GM19328 (cell line): ENCODE measurements around the gene STPG3.

Experiments
- ATAC-seq: cut with Tn5 transposase; IDR thresholded peaks from one replicate; pipeline ENCODE4 v1.9.1; 2021; ENCODE audit warnings: mild to moderate bottlenecking, moderate library complexity; ENCODE audit not compliant: unreplicated experiment

STPG3 gene

DNA sequence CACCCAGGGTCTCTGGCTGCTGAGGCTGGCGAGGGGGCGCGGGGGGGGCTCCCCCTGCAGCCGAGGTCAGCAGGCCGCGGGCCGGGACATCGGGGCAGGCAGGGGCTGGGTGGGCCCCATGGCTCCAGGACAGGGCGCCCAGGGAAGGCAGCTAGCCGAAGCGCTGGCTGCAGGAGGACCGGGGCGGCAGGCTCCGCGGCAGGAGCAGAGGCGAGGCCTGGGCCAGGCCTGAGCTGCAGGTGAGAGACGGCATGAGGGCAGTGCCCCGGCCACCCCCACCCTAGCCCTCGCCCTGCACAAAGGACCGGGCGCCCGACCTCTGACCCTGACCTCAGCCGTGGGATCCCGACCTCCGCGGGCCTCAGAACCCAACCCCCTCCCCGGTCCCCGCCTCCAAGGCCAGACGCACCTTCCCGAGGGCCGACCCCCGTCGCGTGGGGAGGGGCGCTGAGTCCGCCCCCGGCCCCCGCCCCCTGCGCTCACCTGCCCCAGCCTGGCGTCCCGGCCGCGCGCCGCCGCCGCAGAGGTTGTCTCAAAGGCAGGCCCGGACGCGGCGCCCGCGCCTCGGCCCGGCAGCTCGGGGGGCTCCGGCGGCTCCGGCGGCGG lies 29.5 kb upstream of the STPG3 start:
- no peak for ATAC-seq

DNA sequence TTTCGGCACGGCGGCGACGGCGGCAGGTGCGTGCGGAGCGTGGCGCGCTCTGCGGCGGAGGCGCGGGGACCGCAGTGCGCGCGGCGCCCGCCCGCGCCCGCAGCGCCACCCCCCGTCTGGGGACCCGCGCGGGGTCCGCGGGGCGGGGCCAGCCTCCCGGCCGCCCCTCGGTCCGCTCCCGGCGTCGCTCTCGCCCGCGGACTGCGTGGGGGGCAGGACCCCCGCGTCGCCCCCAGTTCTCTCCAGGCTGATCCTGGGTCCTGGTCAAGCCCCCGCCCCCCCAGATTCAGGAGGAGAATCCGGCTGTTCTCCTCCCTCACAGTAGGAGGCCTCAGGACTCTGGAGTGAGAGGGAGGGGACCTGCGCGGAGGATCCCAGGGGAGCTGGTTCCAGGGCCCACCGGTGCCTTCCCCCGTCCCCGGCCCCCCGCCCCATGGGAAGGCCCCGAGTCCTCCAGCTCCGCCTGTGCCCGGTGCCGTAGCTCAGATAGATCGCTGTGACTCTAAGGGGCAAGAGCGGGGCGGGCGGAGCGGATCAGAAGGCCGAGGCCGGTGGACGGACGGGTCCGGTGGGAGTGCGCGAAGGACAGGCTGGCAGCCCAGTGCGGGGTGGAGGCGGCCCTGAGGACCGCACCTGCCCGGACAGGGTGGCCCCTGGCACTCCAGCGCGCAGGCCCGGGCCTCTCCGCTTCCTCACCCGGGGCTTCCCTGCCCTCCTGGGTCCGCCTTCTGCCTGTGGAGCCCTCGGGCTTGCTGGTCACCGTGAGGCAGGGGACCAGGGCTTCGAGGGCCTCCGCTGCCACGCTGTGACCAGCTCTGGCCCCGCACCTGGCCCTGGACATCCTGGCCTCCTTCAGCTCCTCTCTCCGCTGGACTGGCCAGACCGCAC lies 28.7 kb upstream of the STPG3 start, which contains the start of gene RNF208:
RNF208 (minus strand) TSS at position 51 of the 888 bp plus-strand sequence. CDS start 1,028 bp downstream, outside the sequence.
- no peak for ATAC-seq

DNA sequence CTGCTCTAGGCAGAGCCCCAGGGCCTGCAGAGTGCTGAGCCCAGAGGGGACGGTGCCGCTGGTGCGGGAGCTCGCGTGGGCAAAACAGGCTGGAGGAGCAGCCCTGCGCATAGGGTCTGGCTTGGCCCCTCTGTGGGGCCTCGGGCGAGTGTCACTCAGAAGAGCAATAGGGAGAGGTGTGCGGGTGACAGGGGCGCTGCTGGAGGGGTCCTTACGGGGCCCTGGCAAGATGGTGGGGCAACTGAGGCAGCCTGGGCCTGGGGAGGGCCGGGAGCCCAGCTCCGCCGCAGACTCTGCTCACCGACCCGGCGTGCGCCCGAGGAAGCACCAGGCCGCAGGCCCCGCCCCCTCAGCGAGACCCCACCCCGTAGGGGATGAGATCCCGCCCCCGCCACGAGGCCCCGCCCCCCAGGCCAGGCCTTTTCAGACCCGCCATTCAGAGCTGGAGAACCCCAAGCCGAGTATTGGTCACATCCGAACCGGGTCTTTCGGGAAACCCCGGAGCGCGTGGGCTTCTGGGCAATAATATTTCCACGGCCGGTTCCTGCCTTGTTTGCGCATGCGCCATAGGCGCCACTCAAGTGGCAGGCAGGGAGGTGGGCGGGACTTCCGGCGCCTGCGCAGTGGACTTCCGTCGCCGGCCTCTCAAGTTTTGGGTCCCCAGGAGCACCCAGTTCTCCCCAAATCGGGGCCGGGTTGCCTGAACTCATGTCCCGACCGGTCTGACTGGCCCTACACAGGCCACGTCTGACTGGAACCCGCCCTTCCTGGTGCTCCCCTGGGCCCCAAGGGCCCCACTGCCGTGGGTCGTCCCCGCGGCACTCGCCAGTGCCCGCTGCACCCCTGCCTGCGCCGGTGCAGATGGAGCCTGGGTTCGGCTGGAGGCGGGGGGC lies 27.8 kb upstream of the STPG3 start:
- peak; percentile 72 for ATAC-seq

DNA sequence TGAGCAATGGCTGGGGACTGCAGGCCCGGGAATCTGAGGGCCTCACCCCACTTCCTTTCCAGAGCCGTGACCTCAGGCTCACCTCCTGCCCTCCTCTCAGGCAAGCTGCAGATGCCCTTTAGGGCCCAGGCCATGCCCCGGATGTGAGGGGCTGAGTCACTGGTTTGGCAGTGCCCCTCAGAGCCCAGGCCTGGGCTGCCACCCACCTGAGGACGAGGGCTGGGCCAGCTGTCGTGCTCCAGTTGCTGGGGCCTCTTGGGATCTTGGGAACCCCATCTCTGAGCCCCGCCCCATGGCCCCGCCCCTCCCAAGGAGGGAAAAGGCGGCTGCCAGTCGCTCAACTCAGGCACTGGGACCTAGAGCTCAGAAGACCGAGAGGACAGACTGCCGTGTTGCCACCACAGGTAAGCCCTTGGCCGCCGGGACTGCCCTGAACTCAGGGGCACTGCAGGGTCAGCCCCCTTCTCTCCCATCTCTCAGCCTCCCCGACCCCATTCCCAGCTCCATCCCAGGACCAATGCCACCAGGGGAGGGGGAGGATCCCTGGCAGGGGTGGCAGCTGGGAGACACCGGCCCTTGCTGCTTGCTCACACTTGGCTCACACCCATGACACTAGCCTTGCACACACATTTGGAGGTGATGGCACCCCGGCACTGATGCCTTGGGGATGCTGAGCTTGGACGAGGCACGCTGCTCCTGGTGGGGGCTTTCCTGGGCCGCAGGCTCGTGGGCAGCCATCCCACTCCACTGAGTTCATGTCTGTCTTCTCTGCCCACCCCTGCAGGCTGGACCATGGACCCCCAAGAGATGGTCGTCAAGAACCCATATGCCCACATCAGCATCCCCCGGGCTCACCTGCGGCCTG lies 26.0 kb upstream of the STPG3 start, which contains the start of gene CYSRT1:
CYSRT1 (plus strand) TSS at position 345 of the 865 bp plus-strand sequence; CDS start at position 793, 448 bp downstream.
- ATAC-seq, result no peak

DNA sequence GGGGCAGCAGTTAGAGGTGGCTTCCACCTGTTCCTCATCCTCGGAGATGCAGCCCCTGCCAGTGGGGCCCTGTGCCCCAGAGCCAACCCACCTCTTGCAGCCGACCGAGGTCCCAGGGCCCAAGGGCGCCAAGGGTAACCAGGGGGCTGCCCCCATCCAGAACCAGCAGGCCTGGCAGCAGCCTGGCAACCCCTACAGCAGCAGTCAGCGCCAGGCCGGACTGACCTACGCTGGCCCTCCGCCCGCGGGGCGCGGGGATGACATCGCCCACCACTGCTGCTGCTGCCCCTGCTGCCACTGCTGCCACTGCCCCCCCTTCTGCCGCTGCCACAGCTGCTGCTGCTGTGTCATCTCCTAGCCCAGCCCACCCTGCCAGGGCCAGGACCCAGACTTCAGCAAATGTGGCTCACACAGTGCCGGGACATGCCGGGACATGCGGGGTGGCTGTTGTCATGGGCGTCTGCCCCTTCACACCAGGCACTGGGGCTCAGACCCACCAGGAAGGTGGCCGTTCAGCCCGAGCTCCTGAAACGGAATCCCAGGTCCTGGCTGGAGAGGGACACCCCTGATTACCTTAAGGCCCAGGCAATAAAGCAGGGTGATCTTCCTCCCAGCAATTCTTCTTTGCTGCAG lies 25.3 kb upstream of the STPG3 start:
- ATAC-seq, result no peak

DNA sequence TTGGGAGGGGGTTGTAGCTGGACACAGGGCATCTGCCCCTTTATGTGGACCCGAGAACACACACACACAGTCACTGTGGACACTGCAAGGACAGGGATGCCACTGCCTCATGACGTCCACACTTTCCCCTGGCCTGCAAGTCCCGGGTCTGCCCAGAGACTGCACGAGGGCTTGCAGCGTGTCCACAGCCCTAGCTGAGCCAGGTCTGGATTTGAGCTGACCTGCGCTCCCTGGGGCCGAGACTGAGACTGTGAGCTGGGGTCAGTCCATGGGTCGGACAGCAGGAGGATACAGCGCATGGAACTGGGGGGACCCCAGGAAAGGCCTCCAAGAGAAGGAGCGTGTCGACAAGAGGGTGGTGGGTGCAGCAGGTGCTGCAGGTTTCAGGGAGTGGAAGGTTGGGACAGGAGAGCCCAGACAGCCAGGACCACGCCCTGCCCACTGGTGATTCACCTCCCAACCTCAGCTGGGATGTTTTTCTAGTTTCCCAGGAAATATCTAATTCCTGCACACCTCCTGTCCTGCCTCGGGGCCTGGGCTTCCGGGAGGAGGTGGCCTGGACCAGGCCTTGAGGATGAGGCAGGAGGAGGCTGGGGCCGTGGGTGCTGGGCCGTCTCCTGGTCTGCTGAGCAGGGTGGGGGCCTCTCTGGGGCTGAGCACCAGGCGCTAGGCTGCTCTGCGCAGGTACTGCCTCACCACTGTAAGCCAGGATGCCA lies 24.6 kb upstream of the STPG3 start:
- no peak for ATAC-seq

DNA sequence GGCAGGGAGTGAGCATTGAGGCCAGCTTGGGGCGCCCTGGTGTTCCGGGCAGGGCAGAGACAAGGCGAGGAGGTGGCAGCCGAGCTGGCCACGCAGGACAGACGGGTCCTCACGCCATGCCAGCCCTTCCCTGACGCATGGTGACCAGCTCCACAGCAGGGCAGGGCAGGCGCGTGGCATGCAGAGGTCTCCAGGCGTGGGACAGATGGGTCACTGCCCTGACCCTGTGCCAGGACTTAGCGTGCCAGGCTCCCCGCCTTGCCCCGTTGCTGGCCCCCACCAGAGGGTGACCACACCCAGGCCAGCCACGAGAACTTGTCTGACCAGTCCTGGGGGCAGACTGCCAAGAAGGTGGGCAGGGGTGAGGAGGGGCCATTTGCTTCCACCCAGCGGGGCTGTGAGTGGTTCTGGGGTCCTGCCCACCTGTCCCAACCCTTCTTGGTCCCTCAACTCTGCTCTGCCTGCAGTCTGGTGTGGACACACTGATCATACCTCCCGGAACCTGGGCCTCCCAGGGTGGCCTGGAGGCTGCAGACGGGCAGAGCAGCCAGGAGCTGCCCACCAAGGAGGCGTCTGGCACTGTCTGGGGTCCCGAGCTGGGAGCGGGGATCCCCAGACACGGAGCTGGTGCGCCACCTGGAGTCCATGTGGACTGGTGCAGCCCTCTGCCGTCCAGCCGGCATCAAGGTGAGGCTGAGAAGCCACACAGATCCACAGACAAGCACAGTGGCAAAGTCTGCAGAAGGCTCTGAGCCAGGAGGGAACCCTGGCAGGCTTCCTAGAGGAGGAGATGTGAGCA lies 23.8 kb upstream of the STPG3 start, which contains the start of gene RNF224:
RNF224 (plus strand) TSS at position 449 of the 799 bp plus-strand sequence. CDS start 834 bp downstream, outside the sequence.
- no peak for ATAC-seq

DNA sequence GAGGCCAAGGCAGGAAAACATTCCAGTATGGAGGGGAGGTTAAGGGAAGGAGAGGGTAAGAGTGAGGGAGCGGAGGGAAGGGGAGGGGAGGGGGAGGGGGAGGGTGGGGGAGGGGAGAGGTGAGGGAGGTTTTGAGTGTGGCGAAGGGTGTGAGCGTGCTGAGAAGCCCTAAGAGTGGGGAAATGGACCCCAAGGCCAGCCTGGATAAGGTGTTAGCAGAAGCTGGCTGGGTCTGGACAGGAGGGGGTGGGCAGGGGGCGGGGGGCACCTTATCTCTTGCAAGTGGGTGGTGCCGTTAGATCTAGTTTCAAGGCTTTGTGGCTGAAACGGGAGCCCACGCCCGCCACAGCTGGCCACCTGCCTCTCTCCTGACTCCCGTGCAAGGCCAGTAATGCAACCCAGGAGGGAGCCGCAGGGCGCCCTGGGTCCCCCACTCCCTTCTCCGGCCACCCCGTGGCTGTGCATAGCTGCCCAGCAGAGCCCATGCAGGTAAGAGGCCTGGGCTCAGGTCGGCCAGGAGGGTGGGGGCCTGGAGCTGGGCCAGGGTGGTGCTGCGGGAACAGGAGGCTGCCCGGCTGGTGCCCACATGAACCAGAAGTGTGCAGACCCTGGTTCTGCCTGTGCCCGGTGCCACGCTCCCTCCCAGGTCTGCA lies 23.1 kb upstream of the STPG3 start:
- ATAC-seq, result no peak

DNA sequence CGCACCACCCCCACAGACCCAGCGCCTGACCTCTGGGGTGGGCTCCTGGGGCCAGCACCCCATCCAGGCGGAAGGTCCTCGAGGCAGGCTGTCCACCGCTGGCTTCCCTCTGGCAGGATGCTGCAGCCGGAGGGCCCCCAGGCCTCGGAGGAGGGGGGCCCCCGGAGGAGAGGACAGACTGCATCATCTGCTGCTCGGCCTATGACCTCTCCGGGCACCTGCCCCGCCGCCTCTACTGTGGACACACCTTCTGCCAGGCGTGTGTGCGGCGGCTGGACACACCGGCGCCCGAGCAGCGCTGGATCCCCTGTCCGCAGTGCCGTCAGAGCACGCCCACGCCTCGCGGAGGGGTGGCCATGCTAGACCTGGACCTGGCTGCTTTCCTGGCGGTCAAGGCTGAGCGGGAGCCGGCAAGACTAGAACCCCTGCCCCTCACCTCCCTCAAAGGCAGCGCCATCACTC lies 22.5 kb upstream of the STPG3 start:
- no peak for ATAC-seq

DNA sequence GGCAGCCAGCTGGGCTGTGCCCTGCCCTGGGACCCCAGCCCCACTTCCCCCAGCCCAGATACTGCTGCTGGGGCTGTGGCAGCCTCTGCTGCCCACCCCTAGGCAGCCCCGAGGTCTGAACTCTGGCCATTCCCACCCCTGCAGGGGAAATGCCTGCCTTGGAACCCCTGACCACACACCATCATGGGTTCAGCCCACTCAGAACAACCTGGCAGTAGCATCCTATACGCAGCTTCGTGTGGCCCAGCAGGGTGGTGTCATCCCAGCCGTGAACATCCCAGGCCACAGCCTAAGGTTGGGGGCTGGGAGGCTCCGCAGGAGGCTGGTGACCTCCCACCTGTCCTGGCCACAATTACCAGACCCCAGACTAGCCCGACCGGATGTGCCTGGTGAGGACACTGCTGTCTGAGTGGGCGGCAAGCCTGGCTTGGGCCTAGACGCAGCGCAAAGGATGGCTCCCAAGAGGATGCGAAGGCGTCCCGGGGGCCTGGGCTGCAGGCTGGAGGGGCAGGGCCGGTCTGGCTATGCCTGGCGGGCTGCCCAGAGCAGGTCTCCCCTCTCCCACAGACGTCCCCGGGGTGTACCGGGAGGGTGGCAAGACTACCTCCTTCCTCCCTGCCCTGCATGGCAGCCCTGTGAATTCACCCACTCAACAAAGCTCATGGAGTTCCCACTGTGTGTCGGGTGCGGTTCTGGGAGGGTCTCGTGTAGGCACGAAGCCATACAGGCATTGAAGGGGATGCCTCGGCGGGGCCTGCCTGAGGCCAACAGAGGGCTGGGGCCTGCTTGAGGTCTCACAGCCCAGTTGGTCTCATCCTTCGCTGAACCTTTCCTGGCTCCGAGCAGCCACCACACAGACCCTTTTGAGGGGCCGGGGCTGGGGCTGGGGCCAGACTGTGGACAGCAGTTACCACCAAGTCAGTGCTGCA lies 21.9 kb upstream of the STPG3 start:
- ATAC-seq, result no peak

DNA sequence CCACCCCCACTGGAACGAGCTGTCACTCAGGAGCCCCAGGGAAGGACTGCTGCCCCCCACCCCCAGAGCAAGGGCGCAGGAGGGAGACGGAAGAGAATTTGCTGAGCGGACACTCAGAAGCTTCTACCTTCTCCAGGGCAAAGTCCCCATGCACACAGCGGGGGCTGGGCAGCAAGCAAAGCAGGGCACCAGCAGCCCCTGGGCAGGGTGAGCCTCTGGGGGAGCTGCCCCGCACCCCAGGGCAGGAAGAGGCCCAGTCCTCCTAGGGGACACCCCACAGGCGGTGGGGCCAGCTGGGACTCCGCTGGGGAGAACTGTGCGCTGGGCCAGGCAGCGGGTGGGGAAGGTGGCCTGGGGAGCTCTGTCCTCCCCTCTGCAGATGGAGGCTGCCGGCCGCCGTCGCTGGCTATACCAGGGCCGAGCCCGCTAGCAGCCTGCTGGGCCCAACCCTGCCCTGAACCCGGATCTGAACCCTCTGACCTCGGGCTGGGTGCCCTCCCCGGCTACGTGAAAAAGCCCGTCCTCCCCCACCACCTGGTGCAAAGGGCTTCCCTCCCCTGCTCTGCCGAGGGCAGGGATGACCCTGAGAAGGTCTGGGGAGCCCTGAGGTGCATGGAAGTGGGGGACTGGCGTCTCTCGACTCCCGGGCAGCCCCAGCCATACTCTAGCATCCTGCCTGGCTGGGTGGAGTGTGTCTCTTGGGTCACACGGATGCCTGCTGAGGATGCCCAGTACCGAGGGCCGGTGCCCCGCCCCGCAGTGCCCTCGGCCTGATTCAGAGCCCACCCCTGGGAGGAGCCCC lies 21.0 kb upstream of the STPG3 start:
- ATAC-seq, result no peak

DNA sequence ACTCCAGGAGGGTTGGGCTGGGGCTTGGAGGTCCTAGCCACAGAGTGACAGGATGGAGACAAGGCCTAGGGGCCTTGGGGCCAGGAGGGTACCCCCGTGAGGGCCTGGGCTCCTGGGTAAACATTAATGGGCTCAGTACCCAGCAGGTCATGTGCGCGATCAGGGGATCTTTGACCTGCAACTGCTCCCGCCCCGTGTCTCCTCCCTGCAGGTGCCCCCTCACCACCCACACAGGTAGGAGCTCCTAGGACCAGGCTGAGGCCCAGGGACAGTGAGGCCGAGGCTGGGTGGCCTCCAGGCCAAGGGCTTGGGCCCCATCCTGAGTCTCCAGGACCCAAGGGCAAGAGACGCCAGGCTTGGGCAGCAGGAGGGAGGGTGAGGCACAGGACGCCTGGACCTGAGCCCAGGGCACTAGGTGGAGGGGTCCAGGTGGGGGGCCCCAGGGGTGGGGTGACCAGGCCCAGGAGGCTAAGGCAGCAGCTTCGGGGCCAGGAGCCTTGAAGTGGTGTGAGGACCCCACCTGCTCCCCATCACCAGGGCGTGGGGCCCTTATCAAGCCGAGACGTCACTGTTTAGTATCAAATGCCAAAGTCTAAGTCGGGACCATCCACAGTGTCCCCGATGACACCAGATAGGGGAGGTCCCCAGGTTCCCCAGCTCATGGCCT lies 20.2 kb upstream of the STPG3 start, which contains the start of gene SLC34A3:
SLC34A3 (plus strand) TSS at position 197 of the 667 bp plus-strand sequence. CDS start 802 bp downstream, outside the sequence.
- no peak for ATAC-seq

DNA sequence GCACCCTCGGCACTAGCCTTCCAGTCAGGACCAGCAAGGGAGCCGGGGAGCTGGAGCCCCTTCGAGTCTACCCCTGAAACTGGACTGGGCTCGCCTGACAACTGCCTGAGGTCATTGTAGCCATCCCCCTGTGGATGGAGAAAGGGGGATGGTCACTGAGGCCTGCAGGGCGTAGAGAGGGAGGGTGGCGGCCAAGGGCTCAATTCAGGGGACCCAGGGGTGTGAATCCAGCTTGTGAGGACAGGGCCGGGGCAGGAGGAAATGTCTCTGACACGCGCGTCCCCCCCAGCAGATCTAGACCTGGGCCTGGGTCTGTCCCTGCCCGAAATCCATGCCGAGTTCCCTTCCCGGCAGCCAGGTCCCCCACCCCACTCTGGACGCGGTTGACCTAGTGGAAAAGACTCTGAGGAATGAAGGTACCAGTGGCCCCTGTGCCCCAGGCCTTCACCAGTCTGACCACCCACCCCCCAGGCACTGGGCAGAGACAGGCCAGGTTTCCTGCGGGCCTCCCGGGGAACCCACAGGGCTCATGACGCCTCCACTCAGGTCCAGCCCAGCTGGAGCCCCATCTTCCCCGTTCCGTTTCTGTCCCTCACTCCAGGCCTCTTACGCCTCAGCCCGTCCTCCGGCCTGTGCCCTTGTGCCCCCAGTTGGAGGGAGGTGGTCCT lies 19.6 kb upstream of the STPG3 start:
- no peak for ATAC-seq

DNA sequence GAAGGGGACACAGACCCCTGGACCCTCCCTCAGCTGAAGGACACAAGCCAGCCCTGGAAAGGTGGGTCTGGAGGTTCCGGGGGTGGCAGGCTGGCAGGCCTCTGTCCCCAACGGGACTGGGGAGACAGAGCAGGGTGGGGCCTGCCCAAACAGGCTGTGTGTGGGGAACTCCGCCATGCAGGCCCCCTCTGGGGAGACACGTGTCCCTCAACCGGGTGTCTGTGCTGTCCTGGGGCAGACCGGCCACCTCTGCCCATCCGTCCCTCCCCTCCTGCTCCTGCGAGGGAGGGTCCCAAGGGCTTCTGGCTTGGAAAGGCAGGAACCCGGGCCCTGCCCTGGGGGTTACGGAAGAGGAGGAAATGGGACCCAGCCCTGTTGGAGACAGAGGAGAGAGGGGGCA lies 19.0 kb upstream of the STPG3 start:
- no peak for ATAC-seq
